Stimulated activated CD8-positive, alpha-beta memory T cell treated with anti-CD3 and anti-CD28 coated beads, Interleukin-12 subunit alpha, Interleukin-12 subunit beta, amount 100 ng/mL, for 1 hour (primary cell): ENCODE data around the gene UAP1L1.

Source experiments
- DNase-seq: peaks from one replicate; pipeline ENCODE4 v3.0.0-alpha.2; 2020; ENCODE audit warnings: low read depth

The UAP1L1 gene

GRCh38 chr9:137097761-137098462 lies 20.6 kb downstream of the UAP1L1 start:
- DNase-seq = no peak

- no peak for DNase-seq
These were observed 21.9 kb downstream of the UAP1L1 start for GRCh38 chr9:137099231-137099630.

GRCh38 chr9:137103206-137103999 lies 26.1 kb downstream of the UAP1L1 start:
- no peak for DNase-seq

GRCh38 chr9:137105814-137106661 lies 28.7 kb downstream of the UAP1L1 start:
- DNase-seq = no peak

- DNase-seq = no peak
These were observed 29.4 kb downstream of the UAP1L1 start for GRCh38 chr9:137106662-137107250.

GRCh38 chr9:137107312-137107921 lies 30.1 kb downstream of the UAP1L1 start:
- DNase-seq = no peak

- DNase-seq = no peak
These were observed 30.7 kb downstream of the UAP1L1 start for GRCh38 chr9:137107982-137108381.

- DNase-seq = no peak
These were observed 31.4 kb downstream of the UAP1L1 start for GRCh38 chr9:137108608-137109249.

GRCh38 chr9:137109250-137110146 lies 32.2 kb downstream of the UAP1L1 start:
- DNase-seq = no peak

GRCh38 chr9:137110147-137110910 lies 33.0 kb downstream of the UAP1L1 start:
- no peak for DNase-seq

GRCh38 chr9:137110911-137111787 lies 33.8 kb downstream of the UAP1L1 start:
- DNase-seq = no peak

- DNase-seq = no peak
These were observed 34.7 kb downstream of the UAP1L1 start for GRCh38 chr9:137111788-137112563.

GRCh38 chr9:137112564-137113384 lies 35.5 kb downstream of the UAP1L1 start:
- DNase-seq = no peak

GRCh38 chr9:137113385-137114159 lies 36.3 kb downstream of the UAP1L1 start:
- DNase-seq = no peak

GRCh38 chr9:137114220-137114612 lies 36.9 kb downstream of the UAP1L1 start:
- DNase-seq = no peak
